Gastroesophageal sphincter (tissue), 4 donors: ENCODE results near the gene CNIH1. TPM values are rescaled to one million over a fixed set of nuclear protein-coding genes. Genes with fewer than 3 reads are reported as not detected.
"Not testable (repeated sequence)": the region's sequence is repeated elsewhere in the genome, so short reads cannot be mapped to it uniquely, and the experiment has no call there.

ENCODE experiments used
- ATAC-seq: fragments of 150-250 bp; one replicate; pipeline ENCODE4 v1.9.1; 2016; ENCODE audit warnings: mild to moderate bottlenecking, moderate library complexity
- H3K27ac ChIP-seq, 4 donors: fragments of 200-600 bp; sonication (generic) in 3 of 4; 1 replicate in 3 of 4; 2 replicates in 1 of 4; pipeline ENCODE4 v1.5.1; 2016 to 2019
- H3K27me3 ChIP-seq: fragments of 200-600 bp; sonication (generic); one replicate; pipeline ENCODE4 v1.5.1; 2019
- H3K36me3 ChIP-seq, 2 donors: fragments of 200-600 bp; sonication (generic); one replicate each; pipeline ENCODE4 v1.5.1; 2019; ENCODE audit warnings: control low read depth in 1 of 2
- H3K4me1 ChIP-seq, 3 donors: fragments of 200-600 bp; sonication (generic); 1 replicate in 2 of 3; 2 replicates in 1 of 3; pipeline ENCODE4 v1.5.1; 2016 to 2019; ENCODE audit warnings: control low read depth in 2 of 3
- H3K4me3 ChIP-seq, 2 donors: fragments of 200-600 bp; sonication (generic); one replicate each; pipeline ENCODE4 v1.5.1; 2019; ENCODE audit warnings: mild to moderate bottlenecking in 1 of 2, moderate library complexity in 1 of 2
- H3K9me3 ChIP-seq, 3 donors: fragments of 200-600 bp; sonication (generic); one replicate each; pipeline ENCODE4 v1.5.1; 2017 to 2019; ENCODE audit warnings: control low read depth in 2 of 3
- EP300 ChIP-seq: sonication (generic); formaldehyde crosslinking; IDR thresholded peaks from one replicate; pipeline ENCODE4 v1.6.1; 2017; ENCODE audit warnings: antibody characterized with exemption, mild to moderate bottlenecking
- POLR2A ChIP-seq, 2 donors: fragments of 450-650 bp; IDR thresholded peaks; one replicate each; pipeline ENCODE4 v1.6.1; 2017; ENCODE audit warnings: antibody characterized with exemption in 2 of 2, mild to moderate bottlenecking in 2 of 2, moderate library complexity in 1 of 2
- POLR2AphosphoS5 ChIP-seq: sonication (generic); formaldehyde crosslinking; IDR thresholded peaks from one replicate; pipeline ENCODE4 v1.6.1; 2017; ENCODE audit warnings: antibody characterized with exemption
- WGBS, 2 donors: methylation state at CpG; one replicate each; pipeline ENCODE4 v1.1.5; 2018; ENCODE audit warnings: low coverage in 1 of 2; 5-methylcytosine and 5-hydroxymethylcytosine counted together
- total RNA-seq, 4 donors: library from RNA; depleted of rRNA; stranded (reverse); fragments of >200 nt; gene quantifications; one replicate each; pipeline ENCODE4 v1.1.0, GENCODE V29; 2016
- TF ChIP-seq, protein P1 (sequence below), 4 experiments: fragments of 200-600 bp in 2 of 4; fragments of 450-650 bp in 2 of 4; sonication (generic) in 1 of 4; IDR thresholded peaks; one replicate each; pipeline ENCODE4 v1.5.1; 2017 to 2019; ENCODE audit warnings: antibody characterized with exemption in 4 of 4, mild to moderate bottlenecking in 2 of 4, moderate library complexity in 2 of 4

Gene CNIH1
- total RNA-seq, 4 donors from 2014 or later, result 96.8 to 179 (median 127) TPM

DNA sequence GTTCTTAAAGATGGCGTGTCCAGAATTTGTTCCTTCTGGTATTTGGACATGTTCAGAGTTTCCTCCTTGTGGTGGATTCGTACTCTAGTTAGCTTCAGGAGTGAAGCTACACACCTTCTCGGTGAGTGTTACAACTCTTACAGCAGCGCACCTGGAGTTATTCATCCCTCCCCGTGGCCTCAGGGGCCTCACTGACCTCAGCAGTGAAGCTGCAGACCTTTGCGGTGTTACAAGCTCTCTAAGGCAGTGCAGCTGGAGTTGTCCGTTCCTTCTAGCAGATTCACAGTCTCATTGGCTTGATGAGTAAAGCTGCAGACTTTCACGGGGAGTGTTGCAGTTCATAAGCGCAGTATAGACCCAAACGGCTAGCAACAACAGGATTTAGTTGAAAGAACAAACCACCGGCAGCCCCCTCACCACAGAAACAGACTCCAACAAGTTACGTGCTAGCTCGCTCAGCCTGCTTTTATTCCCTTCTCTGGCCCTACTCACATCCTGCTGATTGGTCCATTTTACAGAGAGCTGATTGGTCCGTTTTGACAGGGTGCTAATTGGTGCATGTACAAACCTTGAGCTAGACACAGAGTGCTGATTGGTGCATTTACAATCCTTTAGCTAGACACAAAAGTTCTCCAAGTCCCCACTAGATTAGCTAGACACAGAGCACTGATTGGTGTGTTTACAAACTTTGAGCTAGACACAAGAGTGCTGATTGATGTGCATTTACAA lies 48.9 kb downstream of the CNIH1 start:
- Histone ChIP-seq H3K36me3 (no peaks in the 10 kb centered on the region), H3K27me3 (peaks cover 4% of the 10 kb centered on the region), H3K4me3 (no peak overlapping the region), H3K27ac (no peak overlapping the region), H3K4me1 (peaks cover 0 to 4% (median 1%) of the 10 kb centered on the region in 3 donors), H3K9me3 (no peaks in the 10 kb centered on the region)
- TF ChIP-seq POLR2AphosphoS5, result no peak
- TF ChIP-seq, protein P1, sequence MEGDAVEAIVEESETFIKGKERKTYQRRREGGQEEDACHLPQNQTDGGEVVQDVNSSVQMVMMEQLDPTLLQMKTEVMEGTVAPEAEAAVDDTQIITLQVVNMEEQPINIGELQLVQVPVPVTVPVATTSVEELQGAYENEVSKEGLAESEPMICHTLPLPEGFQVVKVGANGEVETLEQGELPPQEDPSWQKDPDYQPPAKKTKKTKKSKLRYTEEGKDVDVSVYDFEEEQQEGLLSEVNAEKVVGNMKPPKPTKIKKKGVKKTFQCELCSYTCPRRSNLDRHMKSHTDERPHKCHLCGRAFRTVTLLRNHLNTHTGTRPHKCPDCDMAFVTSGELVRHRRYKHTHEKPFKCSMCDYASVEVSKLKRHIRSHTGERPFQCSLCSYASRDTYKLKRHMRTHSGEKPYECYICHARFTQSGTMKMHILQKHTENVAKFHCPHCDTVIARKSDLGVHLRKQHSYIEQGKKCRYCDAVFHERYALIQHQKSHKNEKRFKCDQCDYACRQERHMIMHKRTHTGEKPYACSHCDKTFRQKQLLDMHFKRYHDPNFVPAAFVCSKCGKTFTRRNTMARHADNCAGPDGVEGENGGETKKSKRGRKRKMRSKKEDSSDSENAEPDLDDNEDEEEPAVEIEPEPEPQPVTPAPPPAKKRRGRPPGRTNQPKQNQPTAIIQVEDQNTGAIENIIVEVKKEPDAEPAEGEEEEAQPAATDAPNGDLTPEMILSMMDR (IDR thresholded peaks at IDR 0.05), result no peak
- TF ChIP-seq POLR2A (IDR thresholded peaks at IDR 0.05), result no peak
- no peak for TF ChIP-seq EP300
- WGBS, 2 donors, result 77 to 78% methylated on average over 11 to 13 of the region's 14 CpGs
- no peak for ATAC-seq

DNA sequence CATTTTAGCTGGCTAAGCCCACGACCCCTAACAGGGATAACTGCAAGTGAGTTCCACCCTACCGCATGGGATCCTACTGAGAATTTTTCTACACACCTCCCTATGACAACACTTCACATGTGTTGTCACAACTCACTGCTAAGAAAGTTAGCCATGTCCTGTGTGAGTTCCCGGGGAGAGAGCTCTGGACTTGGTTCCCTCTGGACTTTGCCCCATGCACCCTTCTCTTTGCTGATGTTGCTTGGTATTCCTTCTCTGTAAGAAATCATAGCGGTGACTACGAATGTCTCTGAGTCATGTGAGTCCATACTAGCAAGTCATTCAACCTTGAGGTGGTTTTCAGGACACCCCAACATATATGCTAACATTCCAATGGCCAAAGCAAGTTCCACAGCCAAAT lies 53.8 kb downstream of the CNIH1 start:
- Histone ChIP-seq H3K4me1 (no peaks in the 10 kb centered on the region), H3K36me3 (no peaks in the 10 kb centered on the region), H3K27me3 (peaks cover 13% of the 10 kb centered on the region), H3K4me3 (no peak overlapping the region), H3K9me3 (no peaks in the 10 kb centered on the region), H3K27ac (no peak overlapping the region)
- TF ChIP-seq, protein P1 (IDR thresholded peaks at IDR 0.05), result no peak
- TF ChIP-seq POLR2A (IDR thresholded peaks at IDR 0.05) (no peak), EP300 (no peak), POLR2AphosphoS5 (no peak)
- WGBS, 2 donors, result 79 to 94% methylated on average over 4 to 5 of the region's 5 CpGs
- ATAC-seq, result no peak

DNA sequence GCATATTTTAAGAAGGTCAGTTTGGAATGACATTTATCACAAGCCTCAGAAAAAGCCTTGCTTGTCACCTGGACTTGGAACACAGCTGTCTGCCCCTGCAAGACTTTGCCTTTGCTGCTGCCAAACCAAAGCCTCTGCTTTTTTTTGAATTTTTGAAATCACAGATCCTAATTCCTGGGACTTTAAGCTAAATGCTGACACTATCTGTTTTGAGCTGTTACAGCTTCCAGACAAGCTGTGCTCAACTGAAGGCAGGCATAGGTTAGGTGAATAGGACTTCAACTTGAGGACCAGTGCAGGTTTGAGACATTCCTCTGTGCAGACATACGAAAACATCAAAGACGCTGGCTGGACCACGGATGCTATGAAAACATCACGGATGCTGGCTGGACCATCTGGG lies 55.6 kb downstream of the CNIH1 start:
- 56% methylated on average over 4 of the region's 4 CpGs; no CpG with 5 or more reads in 1 of the 2 donors for whole genome bisulfite sequencing, 2 donors
- Histone ChIP-seq H3K4me3 (no peak overlapping the region), H3K4me1 (no peaks in the 10 kb centered on the region), H3K36me3 (no peaks in the 10 kb centered on the region), H3K9me3 (no peaks in the 10 kb centered on the region), H3K27ac (no peak overlapping the region), H3K27me3 (peaks cover 13% of the 10 kb centered on the region)
- ATAC-seq, result no peak
- TF ChIP-seq POLR2AphosphoS5, result no peak
- TF ChIP-seq, protein P1 (IDR thresholded peaks at IDR 0.05), result no peak
- no peak for TF ChIP-seq EP300
- no peak for TF ChIP-seq POLR2A (IDR thresholded peaks at IDR 0.05)

DNA sequence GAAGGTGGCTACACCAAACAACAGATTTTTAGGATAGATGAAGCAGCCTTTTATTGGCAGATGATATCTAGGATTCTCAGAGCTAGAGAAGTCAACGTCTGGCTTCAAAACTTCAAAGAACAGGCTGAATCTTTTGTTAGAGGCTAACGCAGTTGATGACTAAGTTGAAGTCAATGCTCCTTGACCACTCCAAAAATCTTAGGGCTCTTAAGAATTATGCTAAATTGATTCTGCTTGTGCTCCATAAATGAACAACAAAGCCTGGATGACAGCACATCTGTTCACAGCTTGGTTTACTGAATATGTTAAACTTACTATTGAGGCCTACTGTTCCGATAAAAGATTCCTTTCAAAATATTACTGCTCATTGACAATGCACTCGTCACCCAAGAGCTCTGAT lies 57.3 kb downstream of the CNIH1 start:
- H3K4me1 ChIP-seq, result no peaks in the 10 kb centered on the region
- no peak overlapping the region for H3K27ac ChIP-seq
- no peak overlapping the region for H3K4me3 ChIP-seq
- H3K27me3 ChIP-seq, result peaks cover 17% of the 10 kb centered on the region
- no peak for ATAC-seq
- TF ChIP-seq EP300 (no peak), POLR2AphosphoS5 (no peak), POLR2A (IDR thresholded peaks at IDR 0.05) (no peak)
- TF ChIP-seq, protein P1 (IDR thresholded peaks at IDR 0.05), result no peak
- 86 to 92% methylated on average over 4 of the region's 4 CpGs for WGBS, 2 donors
- H3K36me3 ChIP-seq, result no peaks in the 10 kb centered on the region
- H3K9me3 ChIP-seq, result no peaks in the 10 kb centered on the region

DNA sequence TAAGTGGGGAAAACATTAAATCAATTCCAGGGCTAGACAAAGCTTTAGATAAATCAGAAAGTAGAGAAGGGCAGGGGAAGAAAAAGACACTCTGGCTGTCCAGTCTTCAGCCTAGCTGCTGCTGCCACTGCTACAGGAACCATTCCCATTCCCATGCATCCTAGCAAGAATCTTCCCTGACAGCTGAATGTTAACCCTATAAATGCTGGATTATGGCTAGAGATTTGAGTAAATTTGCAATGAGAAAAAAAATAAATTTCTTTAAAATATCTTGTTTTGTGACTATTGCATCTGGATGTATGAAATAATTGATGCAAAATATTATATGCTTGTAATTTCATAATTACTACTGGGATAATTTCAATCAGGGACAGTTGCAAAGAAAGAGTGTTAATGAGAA lies 59.4 kb downstream of the CNIH1 start:
- Histone ChIP-seq H3K27me3 (peaks cover 15% of the 10 kb centered on the region), H3K9me3 (no peaks in the 10 kb centered on the region), H3K4me3 (no peak overlapping the region), H3K36me3 (no peaks in the 10 kb centered on the region), H3K27ac (no peak overlapping the region), H3K4me1 (no peaks in the 10 kb centered on the region)
- no peak for ATAC-seq
- TF ChIP-seq EP300 (no peak), POLR2AphosphoS5 (no peak), POLR2A (IDR thresholded peaks at IDR 0.05) (no peak)
- TF ChIP-seq, protein P1 (IDR thresholded peaks at IDR 0.05), result no peak

DNA sequence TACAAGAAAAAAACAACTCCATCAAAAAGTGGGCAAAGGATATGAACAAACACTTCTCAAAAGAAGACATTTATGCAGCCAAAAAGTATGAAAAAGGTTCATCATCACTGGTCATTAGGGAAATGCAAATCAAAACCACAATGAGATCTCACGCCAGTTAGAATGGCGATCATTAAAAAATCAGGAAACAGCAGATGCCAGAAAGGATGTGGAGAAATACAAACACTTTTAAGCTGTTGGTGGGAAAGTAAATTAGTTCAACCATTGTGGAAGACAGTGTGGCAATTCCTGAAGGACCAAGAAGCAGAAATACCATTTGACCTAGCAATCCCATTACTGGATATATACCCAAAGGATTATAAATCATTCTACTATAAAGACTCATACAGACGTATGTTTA lies 60.6 kb downstream of the CNIH1 start:
- peaks cover 10% of the 10 kb centered on the region for H3K27me3 ChIP-seq
- WGBS, 2 donors, result 47 to 67% methylated on average over 3 of the region's 3 CpGs
- H3K36me3 ChIP-seq, H3K27ac ChIP-seq, H3K4me1 ChIP-seq, ATAC-seq, H3K9me3 ChIP-seq, H3K4me3 ChIP-seq: not testable (repeated sequence)

DNA sequence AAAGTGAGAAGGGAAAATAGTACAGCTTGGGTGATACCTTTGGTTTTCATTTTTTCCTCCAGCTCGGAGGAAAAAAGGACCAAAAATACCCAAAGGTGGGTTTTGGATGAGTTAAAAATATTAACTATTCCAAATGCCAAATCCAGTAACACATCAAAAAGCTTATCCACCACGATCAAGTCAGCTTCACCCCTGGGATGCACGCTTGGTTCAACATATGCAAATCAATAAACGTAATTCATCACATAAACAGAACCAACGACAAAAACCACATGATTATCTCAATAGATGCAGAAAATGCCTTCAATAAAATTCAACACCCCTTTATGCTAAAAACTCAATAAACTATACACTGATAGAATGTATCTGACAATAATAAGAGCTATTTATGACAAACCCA lies 62.3 kb downstream of the CNIH1 start:
- H3K36me3 ChIP-seq, ATAC-seq, H3K9me3 ChIP-seq, H3K4me1 ChIP-seq, H3K4me3 ChIP-seq, H3K27ac ChIP-seq: not testable (repeated sequence)
- 71 to 74% methylated on average over 5 of the region's 5 CpGs for WGBS, 2 donors
- H3K27me3 ChIP-seq, result peaks cover 10% of the 10 kb centered on the region
